GM12873 (cell line): ENCODE results near the gene HS3ST5.

Experiments
- CTCF ChIP-seq: IDR thresholded peaks from 2 replicates; pipeline ENCODE4 v1.5.1; 2012; ENCODE audit warnings: low read depth, mild to moderate bottlenecking, moderate library complexity, low read length, control low read depth; ENCODE audit not compliant: insufficient read depth; ENCODE audit errors: missing control alignments

The HS3ST5 gene

GRCh38 chr6:114276783-114277182 is 66.0 kb downstream of the HS3ST5 start:
- TF ChIP-seq CTCF: no peak

GRCh38 chr6:114274836-114275235 is 68.0 kb downstream of the HS3ST5 start:
- TF ChIP-seq CTCF: no peak

- no peak for TF ChIP-seq CTCF
Measured at GRCh38 chr6:114272582-114272981, 70.2 kb downstream of the HS3ST5 start.

- no peak for TF ChIP-seq CTCF
Measured at GRCh38 chr6:114271405-114271804, 71.4 kb downstream of the HS3ST5 start.

- TF ChIP-seq CTCF: no peak
Measured at GRCh38 chr6:114267897-114268296, 74.9 kb downstream of the HS3ST5 start.

- TF ChIP-seq CTCF: no peak
Measured at GRCh38 chr6:114260810-114261209, 82.0 kb downstream of the HS3ST5 start.

GRCh38 chr6:114258376-114258775 is 84.4 kb downstream of the HS3ST5 start:
- TF ChIP-seq CTCF: no peak

GRCh38 chr6:114253431-114253830 is 89.4 kb downstream of the HS3ST5 start:
- TF ChIP-seq CTCF: no peak
